GM12874 (cell line): Measurements from ENCODE around the gene MAP3K5.

Source experiments
- TF ChIP-seq, protein P1 (sequence below): IDR thresholded peaks from 2 replicates; pipeline ENCODE4 v1.5.1; 2011; ENCODE audit warnings: low read depth, mild to moderate bottlenecking, control low read depth, low read length, moderate library complexity; ENCODE audit not compliant: insufficient read depth

Gene MAP3K5

DNA sequence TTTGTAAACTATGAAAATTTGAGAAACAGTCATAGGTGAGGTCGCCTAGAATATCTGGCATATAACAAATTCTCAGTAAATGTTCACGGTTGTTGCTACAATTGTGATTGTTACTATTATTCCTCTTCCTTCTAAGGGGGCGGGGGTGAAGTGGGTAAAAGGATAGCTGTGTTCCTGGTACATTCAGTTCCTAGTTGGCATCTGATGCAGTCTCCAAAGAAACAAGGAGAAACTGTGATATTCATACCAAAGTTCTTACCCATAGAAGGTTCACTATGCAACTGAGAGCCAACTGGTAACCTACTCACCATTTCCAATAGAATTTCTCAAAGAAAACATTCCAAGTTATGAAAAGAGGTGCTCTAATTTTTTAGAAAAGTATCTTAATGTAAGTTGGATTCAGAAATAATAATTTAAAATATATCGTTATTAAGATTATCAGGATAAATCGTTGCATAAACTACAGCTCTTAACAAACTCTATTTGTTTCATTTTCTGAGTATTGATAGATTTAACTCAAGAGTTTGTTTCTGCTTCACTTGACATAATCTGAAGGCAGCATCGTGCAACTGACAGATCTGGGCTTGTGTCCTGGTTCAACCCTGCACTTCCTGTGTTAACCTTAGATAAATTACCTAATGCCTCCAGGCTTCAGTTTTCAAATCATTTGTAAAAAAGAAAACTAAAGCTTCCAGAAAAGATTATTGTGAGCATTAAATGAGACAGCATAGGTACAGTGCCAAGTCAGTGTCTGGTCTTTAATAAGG, 228.7 kb downstream of the MAP3K5 start:
- TF ChIP-seq, protein P1, sequence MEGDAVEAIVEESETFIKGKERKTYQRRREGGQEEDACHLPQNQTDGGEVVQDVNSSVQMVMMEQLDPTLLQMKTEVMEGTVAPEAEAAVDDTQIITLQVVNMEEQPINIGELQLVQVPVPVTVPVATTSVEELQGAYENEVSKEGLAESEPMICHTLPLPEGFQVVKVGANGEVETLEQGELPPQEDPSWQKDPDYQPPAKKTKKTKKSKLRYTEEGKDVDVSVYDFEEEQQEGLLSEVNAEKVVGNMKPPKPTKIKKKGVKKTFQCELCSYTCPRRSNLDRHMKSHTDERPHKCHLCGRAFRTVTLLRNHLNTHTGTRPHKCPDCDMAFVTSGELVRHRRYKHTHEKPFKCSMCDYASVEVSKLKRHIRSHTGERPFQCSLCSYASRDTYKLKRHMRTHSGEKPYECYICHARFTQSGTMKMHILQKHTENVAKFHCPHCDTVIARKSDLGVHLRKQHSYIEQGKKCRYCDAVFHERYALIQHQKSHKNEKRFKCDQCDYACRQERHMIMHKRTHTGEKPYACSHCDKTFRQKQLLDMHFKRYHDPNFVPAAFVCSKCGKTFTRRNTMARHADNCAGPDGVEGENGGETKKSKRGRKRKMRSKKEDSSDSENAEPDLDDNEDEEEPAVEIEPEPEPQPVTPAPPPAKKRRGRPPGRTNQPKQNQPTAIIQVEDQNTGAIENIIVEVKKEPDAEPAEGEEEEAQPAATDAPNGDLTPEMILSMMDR: no peak

DNA sequence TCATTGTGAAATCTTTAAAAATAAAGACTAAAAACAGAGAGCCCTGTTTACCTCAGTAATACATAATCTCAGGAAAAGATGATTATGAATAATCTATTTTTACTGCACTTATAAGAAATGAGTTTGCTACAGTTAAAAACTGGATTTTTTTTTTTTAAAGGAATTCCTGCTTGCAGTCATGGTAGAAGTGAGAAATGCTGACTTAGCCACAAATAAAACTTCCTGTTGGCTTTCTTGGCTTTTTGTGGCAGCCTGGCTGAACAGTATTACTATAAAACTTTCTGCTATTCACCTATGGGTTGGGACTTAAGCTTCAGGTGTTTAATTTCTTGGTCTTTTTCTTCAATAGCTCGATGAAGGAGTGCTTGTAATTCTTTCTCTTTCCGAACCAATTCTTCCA, 230.1 kb downstream of the MAP3K5 start:
- TF ChIP-seq, protein P1: no peak

DNA sequence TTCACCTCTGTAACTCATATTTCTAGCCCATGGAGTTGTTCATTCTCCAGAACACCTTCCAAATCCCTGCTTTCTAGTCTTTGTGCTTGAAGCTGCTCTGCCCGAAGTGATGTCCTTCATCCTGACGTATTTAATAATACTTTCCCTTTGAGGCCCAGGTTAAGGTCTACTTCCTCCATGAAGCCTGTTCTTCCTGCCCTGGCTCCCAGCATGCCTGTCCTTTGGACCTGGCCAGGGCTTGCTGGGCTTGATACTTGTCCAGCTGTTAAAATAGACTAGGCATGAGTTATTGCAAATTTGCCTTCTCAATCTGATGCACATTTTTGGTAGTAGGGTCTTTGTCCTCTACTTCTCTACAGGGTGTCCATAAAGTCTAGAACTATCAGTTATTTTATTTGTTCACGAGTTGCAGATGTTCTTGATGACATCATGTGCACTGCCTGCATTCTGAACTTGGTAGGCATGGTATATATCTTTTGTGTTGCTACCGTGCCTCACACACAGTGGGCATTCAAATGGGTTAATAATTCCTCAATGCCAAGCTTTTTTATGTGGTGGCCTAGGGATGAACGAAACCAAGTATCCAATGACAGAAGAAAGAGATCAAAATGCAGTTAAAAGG, 239.0 kb downstream of the MAP3K5 start:
- TF ChIP-seq, protein P1: no peak

DNA sequence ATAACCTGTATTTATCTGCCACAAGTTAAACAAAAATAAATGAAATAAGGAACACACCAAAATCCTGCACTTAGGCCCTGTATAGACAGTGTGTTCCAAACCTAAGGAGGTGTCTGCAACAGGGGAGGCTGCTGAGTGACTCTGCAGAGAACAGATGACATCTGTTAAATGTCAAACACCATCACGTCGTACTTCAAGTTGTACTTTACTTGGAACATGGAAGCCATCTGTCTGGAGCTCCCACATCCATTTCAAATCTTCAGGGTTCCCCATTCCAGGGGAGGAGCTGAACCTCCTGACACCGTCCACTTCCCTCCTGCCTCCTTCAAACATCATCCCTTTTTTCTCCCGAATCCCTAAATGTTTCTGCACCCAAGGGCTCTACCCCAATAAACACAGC, 240.2 kb downstream of the MAP3K5 start:
- TF ChIP-seq, protein P1: no peak

DNA sequence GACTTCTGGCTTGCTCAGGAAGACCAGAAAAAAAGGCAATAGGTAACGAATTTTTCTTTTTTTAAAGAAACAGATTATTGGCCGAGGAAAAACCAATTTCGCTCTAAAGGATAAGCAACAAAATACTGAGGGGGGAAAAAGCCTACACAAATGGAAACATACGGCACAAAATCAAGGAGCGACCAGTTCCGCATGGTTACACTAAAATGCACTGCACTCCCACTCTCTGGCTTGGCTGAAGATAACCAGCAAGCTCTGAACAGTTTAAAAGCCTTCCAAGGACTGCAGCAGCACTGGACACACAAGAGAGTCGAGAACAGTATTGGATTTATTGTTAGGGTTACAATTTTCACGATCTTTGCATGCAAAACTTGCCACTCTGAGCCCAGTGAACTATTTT, 241.2 kb downstream of the MAP3K5 start:
- TF ChIP-seq, protein P1: no peak

DNA sequence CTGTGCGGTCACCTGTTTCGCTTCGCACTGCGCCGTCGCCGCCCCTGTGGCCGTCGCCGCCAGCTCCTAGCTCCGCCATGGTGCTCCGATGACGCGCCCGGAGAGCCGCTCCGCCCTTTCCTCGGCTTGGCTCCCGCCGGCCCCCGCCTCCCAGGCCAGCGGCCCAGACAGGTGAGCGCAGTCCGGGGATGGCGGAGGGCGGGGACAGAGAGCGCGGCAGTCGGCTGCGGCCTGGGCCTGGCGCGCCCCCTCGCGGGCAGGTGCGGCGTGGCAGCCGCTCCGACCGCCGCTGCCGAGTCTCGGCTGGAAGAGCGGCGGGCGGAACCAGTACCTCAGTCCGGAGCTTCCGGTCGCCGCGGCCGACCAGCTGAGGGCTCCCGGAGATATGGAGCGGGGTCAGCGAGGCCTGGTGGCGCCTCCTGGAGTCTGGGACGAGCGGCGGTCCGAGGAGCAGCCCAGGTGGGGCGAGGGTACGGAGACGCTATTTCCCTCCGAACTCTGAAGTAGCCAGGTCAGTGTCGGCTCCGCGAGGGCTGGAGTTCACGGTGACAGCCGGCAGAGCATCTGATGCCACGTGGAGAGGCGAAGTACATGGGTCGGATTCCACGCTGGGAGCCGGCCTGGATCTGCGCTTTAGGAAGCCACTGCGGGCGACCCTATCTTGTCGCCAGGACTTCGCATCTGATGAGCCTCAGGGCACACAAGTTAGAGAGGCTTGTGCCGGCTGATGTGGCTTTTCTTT, 241.8 kb downstream of the MAP3K5 start, which contains the start of gene MAP7:
MAP7 (minus strand) TSS at position 93 of the 742 bp plus-strand sequence; CDS start at position 79, 14 bp downstream.
- TF ChIP-seq, protein P1: peak; percentile 83

DNA sequence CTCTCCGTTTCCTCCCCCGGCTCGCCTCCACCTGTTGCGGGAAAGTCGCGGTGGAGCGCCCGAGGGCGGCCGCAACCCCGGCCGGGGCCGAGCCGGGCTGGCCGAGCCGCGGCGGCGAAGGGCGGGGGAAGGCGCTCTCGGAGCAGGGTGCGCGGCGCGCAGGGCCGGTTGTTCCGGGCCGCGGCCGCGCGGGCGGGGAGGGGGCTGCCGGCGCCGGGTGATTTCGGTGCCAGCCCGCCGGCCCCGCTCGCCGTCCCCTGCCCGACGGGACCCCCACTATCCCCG, 242.3 kb downstream of the MAP3K5 start:
- TF ChIP-seq, protein P1: no peak
